Hypothalamus (tissue), 51 donors: ENCODE results near the gene WDR12.
"Not testable (repeated sequence)": the region's sequence is repeated elsewhere in the genome, so short reads cannot be mapped to it uniquely, and the experiment has no call there.

Experiments used
- DNase-seq, 51 donors: peaks; one replicate each; lab custom pipeline; 2025; lab: John Stamatoyannopoulos, UW

WDR12 gene

DNA sequence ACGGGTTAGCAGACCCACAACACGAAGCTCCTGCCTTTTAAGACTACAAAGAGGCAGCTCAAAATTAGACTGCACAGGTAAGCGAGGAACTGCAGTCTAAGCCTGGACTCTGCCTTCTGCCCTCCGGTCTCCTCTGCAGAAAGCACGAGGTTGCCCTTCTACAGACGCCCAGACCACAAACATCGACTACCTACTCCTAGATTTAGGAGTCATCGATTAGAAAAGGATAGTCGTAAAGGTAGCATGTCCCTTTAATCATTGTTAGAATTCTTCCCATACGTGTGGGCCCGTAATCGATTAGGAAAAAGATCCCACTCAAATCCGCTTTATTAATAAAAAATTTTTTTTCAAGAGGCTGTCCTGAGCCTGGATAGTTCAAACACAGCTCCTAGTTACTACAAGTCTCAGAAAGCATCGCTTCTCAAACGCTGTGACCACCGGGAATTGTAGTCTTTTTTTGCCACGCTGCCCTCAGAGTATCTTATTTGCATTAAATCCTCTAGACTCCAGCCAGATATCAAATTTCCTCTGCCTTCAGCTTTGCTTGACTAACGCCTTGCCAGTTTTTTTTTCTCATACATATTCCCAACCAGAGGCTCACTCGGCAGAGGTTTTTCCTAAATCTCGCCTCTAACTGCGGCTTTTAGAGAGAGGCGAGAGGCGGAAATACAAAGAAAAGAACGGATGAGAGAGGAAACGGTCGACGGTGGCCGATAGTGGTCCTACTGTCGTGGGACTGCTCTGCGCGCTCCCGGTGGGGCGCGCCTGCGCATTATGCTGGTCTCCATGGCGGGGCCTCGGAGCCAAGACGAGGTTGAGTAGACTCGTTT lies at the start of gene WDR12, which contains the start of gene CARF:
WDR12 (minus strand) TSS at position 162 of the 830 bp plus-strand sequence. CDS start 197 bp downstream, outside the sequence.
CARF (plus strand) TSS at position 764 of the 830 bp plus-strand sequence. CDS start 29,628 bp downstream, outside the sequence.
- peak; percentile 47 to 99 (median 84) for DNase-seq

DNA sequence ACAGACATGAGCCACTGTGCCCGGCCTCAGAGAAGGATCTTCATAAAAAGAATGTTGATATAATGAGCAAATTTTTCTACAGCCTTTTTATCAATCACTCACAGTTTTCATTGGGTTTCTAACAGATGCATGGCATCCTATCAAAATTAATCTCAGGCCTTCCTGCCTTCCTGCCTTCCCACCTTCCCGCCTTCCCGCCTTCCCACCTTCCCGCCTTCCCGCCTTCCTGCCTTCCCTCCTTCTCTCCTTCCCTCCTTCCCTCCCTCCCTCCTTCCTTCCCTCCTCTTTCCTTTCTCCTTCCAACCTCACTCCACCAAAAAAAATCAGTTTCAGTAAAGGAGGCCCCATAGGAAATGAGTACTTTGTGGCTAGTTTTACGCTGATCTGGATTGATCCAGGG lies 49.1 kb upstream of the WDR12 start:
- no peak for DNase-seq

GRCh38 chr2:202950592-202950991 lies 39.1 kb upstream of the WDR12 start:
- DNase-seq = no peak

DNA sequence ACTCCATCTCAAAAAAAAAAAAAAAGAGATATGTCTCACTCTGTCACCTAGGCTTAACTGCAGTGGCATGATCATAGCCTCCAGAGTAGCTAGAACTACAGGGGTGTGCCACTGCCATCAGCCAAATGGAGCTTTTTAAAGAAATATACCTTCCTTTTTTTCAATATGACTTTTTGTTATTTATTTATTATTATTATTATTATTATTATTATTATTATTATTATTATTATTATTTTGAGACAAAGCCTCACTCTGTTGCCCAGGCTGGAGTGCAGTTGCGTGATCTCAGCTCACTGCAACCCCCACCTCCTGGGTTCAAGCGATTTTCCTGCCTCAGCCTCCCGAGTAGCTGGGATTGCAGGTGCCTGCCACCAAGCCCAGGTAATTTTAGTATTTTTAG lies 37.9 kb upstream of the WDR12 start:
- DNase-seq = not testable (repeated sequence)

- DNase-seq = no peak
Observed at GRCh38 chr2:202945497-202945896, 34.0 kb upstream of the WDR12 start.

DNA sequence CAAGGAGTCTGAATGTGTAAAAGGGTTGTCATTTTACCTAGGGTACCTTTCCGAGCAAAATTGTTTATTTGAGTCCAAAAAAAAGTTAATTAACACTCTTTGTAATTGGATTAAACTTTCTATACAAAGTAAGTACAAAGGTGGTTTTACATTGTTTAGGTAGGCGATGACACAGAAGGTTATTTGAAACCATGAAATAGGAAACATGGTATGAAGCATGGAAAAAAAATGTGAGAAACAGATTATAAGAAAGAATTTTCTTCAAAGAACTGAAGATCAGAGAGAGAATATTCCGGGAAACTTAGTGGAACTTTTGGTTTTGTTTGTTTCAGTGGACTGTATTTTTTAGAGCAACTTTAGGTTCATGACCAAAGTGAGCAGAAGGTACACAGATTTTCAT lies 33.3 kb upstream of the WDR12 start:
- DNase-seq = no peak

GRCh38 chr2:202944408-202944807 lies 32.9 kb upstream of the WDR12 start:
- DNase-seq = no peak

DNA sequence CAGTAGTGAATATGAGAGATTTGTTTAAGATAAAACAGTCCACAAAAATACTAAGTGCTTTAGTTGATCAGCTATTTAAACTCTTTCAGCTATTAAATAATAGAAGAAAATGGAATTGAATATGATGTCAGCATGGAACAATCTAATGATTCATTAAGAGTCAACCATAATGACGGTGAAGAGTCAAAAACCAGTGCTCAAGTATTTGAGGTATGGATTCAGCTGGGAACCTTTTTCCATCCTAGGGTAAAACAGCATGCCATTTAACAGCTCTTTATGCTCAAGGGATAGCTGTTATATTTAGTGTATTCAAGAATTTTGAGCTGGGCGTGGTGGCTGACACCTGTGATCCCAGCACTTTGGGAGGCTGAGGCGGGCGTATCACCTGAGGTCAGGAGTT lies 30.3 kb upstream of the WDR12 start:
- DNase-seq = no peak

DNA sequence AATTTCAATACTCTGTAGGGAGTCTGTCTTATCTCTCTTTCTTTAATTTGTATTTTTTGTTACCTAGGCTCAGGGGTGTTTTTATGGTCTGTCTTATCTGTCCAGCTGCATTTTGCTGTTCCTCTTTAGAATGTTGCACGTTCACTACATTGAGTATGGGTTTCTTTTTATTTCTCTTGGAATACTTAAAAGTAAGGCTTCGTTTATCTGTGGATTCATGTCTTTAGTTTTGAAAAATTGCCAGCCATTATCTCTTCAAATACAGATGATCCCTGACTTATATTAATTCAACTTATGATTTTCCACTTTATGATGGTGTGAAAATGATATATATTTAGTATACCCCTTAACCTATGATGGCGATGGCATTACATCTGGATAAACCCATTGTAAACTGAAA lies 27.5 kb upstream of the WDR12 start:
- DNase-seq = no peak

DNA sequence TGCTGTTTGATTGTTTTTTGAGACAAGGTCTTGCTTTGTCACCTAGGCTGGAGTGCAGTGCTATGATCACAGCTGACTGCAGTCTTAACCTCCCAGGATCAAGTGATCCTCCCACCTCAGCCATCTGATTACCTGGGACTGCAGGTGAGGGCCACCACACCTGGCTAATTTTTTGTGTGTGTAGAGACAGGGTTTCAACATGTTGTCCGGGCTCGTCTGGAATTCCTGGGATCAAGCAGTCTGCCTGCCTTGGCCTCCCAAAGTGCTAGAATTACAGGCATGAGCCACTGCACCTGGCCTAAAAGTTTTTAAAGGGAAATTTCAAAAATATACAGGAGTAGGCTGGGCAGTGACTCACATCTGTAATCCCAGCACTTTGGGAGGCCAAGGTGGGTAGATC lies 23.0 kb upstream of the WDR12 start:
- DNase-seq = no peak

GRCh38 chr2:202933958-202934357 lies 22.5 kb upstream of the WDR12 start:
- no peak for DNase-seq

GRCh38 chr2:202933139-202933510 lies 21.7 kb upstream of the WDR12 start:
- DNase-seq = no peak

- DNase-seq = no peak
Observed at GRCh38 chr2:202932425-202933138, 21.1 kb upstream of the WDR12 start.

GRCh38 chr2:202918860-202919259 lies 7.4 kb upstream of the WDR12 start:
- DNase-seq = no peak

- DNase-seq = peak in 2 of 51 donors; percentile 7 to 35
Observed at GRCh38 chr2:202912342-202913201, 1.1 kb upstream of the WDR12 start.

DNA sequence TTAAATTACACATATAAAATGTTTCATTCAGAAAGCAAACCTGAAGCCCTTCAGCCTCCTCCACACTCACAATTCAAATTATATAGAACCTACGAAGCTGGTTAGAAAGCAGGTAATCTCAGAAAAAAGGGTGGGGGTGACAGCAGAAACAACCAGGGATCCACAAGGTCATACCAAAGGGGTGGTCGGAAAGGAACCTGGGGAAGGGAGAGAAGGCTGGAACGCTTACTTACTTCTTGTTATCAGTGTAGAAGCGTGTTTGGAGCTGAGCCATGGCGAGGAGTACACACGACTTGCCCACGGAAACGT lies 316 bp downstream of the WDR12 start:
- DNase-seq = no peak

DNA sequence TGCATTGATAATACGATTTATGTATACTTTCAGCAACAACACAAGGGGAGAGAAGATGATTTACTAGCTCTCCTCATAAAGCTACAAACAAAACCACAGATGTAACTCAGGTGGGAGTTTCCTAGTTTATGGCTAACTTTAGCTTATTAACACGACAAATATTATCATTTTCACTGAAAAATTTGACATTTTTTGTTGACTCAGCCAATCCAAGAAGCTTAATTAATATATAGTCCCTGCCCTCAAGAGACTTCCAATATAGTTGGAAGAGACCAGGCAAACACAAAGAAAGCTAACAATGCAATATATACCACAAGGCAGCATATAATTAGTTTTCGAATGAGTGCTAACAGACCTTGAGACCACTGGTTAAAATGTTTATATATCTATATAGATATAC lies 775 bp downstream of the WDR12 start:
- DNase-seq = no peak

DNA sequence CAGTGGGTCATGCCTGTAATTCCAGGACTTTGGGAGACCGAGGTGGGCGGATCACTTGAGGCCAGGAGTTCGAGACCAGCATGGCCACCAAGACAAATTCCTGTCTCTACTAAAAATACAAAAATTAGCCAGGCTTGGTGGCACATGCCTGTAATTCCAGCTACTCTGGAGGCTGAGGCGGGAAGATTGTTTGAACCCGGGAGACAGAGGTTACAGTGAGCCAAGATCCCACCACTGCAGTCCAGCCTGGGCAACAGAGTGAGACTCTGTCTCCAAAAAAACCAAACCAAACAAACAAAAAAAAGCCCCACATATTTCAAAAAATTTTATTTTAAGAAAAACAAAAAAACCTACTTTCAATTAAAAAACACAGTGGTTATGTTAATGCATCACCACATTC lies 1.2 kb downstream of the WDR12 start:
- not testable (repeated sequence) for DNase-seq

- DNase-seq = no peak
Observed at GRCh38 chr2:202909394-202910192, 1.9 kb downstream of the WDR12 start.

DNA sequence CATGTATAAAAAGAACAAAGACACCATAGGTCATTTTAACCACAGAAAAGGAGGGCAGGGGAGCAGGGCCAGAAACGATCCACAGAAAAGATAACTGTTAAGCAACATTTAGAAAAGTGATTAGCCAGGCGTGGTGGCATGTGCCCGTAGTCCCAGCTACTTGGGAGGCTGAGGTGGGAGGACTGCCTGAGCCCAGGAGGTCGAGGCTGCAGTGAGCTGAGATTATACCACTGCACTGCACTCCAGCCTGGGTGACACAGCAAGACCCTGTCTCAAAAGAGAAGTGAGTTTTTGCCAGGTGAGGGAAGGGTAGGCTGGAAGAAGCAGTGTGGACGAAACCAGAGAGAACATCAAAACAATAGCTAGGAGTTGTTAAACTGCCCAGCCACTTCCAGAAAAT lies 3.3 kb downstream of the WDR12 start:
- no peak for DNase-seq
